NB4 (cell line): ENCODE results near the gene SOX21.

Experiments
- DNase-seq: peaks from one replicate; pipeline ENCODE4 v3.0.0; 2010; ENCODE audit warnings: low read depth
- H3K4me3 ChIP-seq: one replicate; pipeline ENCODE4 v1.5.1; 2011; ENCODE audit warnings: mild to moderate bottlenecking, low read depth, low read length, moderate library complexity
- MYC ChIP-seq: IDR thresholded peaks from 2 replicates; pipeline ENCODE4 v1.6.1; 2011; ENCODE audit warnings: low read depth, low read length
- POLR2A ChIP-seq: IDR thresholded peaks from 2 replicates; pipeline ENCODE4 v1.6.1; 2011; ENCODE audit warnings: mild to moderate bottlenecking; ENCODE audit not compliant: insufficient read length; ENCODE audit errors: extremely low read depth
- TF ChIP-seq, protein P1 (sequence below): IDR thresholded peaks from one replicate; pipeline ENCODE4 v1.5.1; 2012; ENCODE audit warnings: low read depth, low read length
- TF ChIP-seq, protein P2 (sequence below): IDR thresholded peaks from 2 replicates; pipeline ENCODE4 v1.6.1; 2011; ENCODE audit warnings: low read depth, low read length

SOX21 gene

DNA sequence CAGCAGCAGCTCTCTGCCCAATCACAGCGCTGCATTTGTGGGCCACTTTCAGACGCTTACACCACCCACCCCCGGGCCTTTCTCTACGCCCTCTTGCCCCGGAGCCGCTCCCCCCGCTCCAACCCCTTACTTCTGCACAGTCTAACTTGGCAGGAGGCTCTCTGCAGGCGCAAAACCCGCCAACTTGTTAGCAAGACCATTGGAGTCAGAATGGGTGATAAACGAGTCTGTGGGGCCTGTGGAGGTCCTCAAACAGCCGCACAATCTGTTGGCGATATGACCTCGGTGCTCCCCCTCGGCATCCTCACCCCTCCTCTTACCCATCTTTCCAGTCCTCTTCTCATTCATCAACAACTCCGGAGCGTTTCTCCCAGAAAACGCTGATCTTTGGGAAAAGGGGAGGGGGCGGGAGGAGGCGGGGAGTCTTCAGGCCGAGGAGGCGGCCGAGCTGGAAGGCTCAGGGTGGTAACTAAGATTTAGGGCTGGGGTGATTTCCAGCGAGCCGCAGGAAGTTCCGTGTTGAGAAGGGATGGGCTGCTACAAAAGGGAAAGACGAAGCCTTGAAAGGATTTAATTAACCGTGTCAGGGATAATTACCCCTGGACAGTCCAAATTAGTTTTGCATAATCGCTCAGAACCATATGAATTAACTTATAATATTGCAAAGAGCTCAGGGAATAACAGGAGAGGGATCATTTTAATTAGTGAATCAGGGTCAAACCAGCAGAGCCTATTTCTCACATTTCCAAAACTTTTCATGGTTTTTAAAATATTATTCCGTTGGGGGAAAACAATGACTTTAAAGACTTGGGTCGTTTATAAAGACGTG is 4.1 kb downstream of the SOX21 start:
- TF ChIP-seq, protein P1, sequence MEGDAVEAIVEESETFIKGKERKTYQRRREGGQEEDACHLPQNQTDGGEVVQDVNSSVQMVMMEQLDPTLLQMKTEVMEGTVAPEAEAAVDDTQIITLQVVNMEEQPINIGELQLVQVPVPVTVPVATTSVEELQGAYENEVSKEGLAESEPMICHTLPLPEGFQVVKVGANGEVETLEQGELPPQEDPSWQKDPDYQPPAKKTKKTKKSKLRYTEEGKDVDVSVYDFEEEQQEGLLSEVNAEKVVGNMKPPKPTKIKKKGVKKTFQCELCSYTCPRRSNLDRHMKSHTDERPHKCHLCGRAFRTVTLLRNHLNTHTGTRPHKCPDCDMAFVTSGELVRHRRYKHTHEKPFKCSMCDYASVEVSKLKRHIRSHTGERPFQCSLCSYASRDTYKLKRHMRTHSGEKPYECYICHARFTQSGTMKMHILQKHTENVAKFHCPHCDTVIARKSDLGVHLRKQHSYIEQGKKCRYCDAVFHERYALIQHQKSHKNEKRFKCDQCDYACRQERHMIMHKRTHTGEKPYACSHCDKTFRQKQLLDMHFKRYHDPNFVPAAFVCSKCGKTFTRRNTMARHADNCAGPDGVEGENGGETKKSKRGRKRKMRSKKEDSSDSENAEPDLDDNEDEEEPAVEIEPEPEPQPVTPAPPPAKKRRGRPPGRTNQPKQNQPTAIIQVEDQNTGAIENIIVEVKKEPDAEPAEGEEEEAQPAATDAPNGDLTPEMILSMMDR, result no peak
- TF ChIP-seq MYC (no peak), POLR2A (no peak)
- TF ChIP-seq, protein P2, sequence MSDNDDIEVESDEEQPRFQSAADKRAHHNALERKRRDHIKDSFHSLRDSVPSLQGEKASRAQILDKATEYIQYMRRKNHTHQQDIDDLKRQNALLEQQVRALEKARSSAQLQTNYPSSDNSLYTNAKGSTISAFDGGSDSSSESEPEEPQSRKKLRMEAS, result no peak
- no peak overlapping the region for H3K4me3 ChIP-seq
- DNase-seq, result no peak

DNA sequence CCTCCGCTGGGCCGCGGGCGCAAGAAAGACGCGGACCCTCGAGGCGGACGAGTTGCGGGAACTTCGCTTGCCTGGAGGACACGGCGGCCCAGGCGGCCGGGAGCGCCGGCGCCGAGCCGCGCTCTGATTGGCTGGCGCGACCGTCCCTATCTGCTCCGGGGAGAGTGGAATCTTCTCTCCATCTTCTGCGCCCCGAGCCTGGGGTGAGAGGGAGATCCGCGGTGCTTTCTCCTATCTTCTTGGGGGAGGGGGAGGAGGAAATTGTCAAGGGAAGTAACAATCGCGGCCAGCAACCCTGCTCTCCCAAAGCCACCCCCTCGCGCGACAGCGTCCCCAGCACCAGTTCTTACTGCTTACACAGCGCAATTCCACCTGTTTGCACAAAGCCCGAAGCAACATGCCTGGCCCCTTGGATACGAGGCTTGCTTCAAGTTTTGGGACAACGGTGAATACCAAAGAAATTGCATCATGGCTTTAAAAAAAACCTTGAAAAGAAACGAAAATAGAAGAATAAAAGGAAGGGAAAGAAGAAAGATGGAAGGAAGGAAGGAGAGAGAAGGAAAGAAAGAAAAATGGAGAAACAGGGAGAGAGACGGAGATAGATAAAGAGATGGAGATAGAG is 4.8 kb downstream of the SOX21 start:
- no peak overlapping the region for H3K4me3 ChIP-seq
- TF ChIP-seq, protein P1, result no peak
- TF ChIP-seq MYC, result no peak
- TF ChIP-seq, protein P2, result no peak
- no peak for TF ChIP-seq POLR2A
- DNase-seq, result no peak

DNA sequence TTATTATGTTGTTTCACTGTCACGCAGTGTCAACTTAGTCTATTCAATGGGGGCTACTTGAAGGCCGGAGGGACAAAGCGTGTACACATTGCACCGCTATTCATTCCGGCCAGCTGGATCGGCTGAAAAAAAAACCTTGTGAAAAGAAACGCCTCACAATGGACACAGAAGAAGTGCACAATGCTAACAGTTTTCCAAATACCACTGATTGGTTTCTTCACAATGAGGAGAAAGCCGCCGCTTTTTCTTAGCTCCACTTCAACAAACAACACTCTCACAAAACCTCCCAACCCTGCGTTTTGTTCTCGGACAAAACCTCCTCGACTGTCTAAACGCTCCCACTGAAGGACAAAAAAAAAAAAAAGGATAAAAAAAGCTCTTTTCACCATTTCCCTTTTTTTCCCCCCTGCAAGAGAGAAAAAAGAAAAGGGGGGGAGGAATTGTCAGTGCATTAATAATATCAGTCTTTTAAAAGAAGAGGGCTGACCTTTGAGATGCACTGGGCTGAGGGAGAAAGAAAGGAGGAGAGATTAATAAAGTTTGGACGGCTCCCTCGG is 5.4 kb downstream of the SOX21 start:
- no peak for DNase-seq
- H3K4me3 ChIP-seq, result no peak overlapping the region
- TF ChIP-seq, protein P2, result no peak

DNA sequence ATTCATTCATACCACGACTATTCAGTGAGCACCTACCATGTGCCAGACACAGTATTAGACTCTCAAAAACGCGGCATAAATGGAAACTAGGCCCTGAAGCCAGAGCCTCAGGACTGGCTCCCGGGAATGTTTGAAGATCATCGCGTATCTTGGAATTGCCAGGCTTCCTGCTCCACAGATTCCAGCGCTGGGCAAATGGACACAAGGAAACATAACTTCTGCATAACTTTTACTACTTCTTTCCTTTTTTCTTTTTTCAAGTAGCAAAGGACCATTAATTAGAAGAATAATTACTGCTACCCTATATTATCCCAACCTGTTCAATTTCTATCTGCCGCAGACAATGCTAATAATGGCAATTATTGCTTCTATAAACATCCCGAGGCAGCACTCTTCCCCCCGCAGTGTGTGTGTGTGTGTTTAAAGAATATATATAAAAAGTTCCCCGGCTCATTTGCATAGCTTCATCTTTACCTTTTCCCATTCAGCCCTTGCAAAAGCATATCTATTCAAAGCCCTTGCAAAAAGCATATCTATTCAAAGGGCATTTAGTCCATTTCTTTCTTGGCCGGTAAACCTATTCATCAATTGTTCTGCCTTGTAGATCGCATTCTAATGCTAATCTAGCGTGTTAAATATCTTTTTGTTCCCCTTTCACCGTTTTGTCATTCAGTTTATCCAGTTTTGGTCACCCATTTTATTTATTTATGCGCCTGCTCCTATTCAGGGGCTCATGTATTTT is 6.1 kb downstream of the SOX21 start:
- H3K4me3 ChIP-seq, result no peak overlapping the region
- no peak for DNase-seq
- TF ChIP-seq, protein P1, result no peak
- TF ChIP-seq POLR2A (no peak), MYC (no peak)
- TF ChIP-seq, protein P2, result no peak

DNA sequence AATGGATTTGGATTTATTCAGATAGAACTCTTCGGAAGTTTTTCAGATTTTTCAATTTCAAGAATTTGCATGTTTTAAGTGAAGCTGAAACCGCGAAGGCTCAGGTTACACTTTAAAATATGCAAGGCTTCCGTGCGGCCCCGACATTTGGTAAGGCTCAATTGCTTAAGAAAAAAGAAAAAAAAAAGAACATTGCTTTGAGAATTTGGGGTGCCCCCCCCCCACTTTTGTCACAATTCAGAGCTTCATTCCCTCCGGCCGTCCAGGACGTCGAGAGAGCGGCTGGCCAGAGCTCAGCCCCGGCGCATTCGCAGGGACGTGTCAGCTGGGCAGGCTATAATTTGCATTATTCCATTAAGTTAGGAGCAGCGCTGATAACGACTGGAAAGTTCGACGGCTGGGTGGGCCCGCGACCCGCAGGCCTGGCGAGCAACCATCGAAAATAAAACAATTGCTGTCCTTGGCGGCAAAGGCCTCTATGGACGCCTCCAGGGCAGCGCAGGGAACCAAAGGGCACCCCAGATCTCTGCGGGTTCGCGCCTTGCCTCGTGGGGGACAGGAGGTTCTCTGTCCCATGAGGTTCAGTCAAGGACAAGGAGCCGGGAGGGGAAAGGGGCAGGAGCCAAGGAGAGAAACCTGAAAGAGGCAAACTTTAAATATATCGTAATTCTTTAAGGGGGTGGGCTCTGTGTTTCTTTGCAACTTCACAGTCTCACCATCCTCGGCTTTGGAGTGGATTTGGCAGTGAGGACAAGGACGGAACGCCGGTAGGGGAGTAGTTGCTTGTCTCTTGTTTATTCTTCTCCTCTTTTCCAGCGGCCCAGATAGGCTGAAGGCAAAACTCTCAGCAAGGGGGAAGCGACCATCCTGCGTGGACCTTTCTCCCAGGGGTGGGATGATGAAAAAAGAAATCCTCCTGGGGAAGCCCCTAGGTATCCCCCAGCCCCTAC is 7.0 kb downstream of the SOX21 start:
- H3K4me3 ChIP-seq, result no peak overlapping the region

More for the DNA sequence above, 7.0 kb downstream of the SOX21 start:
- no peak for DNase-seq
- TF ChIP-seq POLR2A, result no peak
- no peak for TF ChIP-seq MYC
- TF ChIP-seq, protein P1, result no peak
- TF ChIP-seq, protein P2, result no peak
